Neural cell (in vitro differentiated cells): ENCODE results near the gene CDC123. TPM values are rescaled to one million over a fixed set of nuclear protein-coding genes. Genes with fewer than 3 reads are reported as not detected.

Source experiments
- H2AFZ ChIP-seq: fragments of 200-600, 300-800 bp; sonication (generic), shearing (Covaris generic); 2 replicates; pipeline ENCODE4 v1.6.0; 2014; ENCODE audit warnings: low read depth, mild to moderate bottlenecking, antibody characterized with exemption, low read length, moderate library complexity
- H3F3A ChIP-seq: fragments of 200-600 bp; shearing (Covaris generic); 2 replicates; pipeline ENCODE4 v1.6.1; 2016; ENCODE audit warnings: mild to moderate bottlenecking, moderate library complexity, mixed read lengths, antibody characterized with exemption, low read length; ENCODE audit not compliant: insufficient read depth, poor library complexity, severe bottlenecking
- H3K27ac ChIP-seq: fragments of 200-600, 300-800 bp; sonication (generic), shearing (Covaris generic); 2 replicates; pipeline ENCODE4 v1.5.1; 2014; ENCODE audit warnings: mild to moderate bottlenecking, low read length, moderate library complexity
- H3K27me3 ChIP-seq: fragments of 300-800, 200-600 bp; sonication (generic), shearing (Covaris generic); 2 replicates; pipeline ENCODE4 v1.6.0; 2014; ENCODE audit warnings: mild to moderate bottlenecking, low read depth, low read length, moderate library complexity; ENCODE audit not compliant: insufficient read depth
- H3K36me3 ChIP-seq: fragments of 300-800, 200-600 bp; sonication (generic), shearing (Covaris generic); 2 replicates; pipeline ENCODE4 v1.5.1; 2014; ENCODE audit warnings: mild to moderate bottlenecking, antibody characterized with exemption, low read length, moderate library complexity; ENCODE audit not compliant: insufficient read depth
- H3K4me2 ChIP-seq: fragments of 300-800, 200-600 bp; sonication (generic), shearing (Covaris generic); 2 replicates; pipeline ENCODE4 v1.6.0; 2014; ENCODE audit warnings: mild to moderate bottlenecking, low read length
- H3K4me3 ChIP-seq: fragments of 300-800, 200-600 bp; sonication (generic), shearing (Covaris generic); 2 replicates; pipeline ENCODE4 v1.5.1; 2014; ENCODE audit warnings: mild to moderate bottlenecking, low read length, moderate library complexity
- H3K79me2 ChIP-seq: fragments of 200-600 bp; shearing (Covaris generic); replicated peaks from 2 replicates; pipeline ENCODE4 v1.6.0; 2014; ENCODE audit warnings: mild to moderate bottlenecking, low read length, moderate library complexity; ENCODE audit not compliant: insufficient read depth
- H3K9ac ChIP-seq: fragments of 300-800, 200-600 bp; sonication (generic), shearing (Covaris generic); 2 replicates; pipeline ENCODE4 v1.6.1; 2016; ENCODE audit warnings: mild to moderate bottlenecking, low read length, mixed read lengths
- H3K9me2 ChIP-seq: fragments of 200-600 bp; shearing (Covaris generic); 2 replicates; pipeline ENCODE4 v1.6.1; 2016; ENCODE audit warnings: mild to moderate bottlenecking, low read length, mixed read lengths; ENCODE audit not compliant: insufficient read depth
- H3K9me3 ChIP-seq: fragments of 200-600, 300-800 bp; sonication (generic), shearing (Covaris generic); 2 replicates; pipeline ENCODE4 v1.6.1; 2016; ENCODE audit warnings: mild to moderate bottlenecking, mixed run types, low read length, moderate library complexity, mixed read lengths
- H4K20me1 ChIP-seq: fragments of 200-600 bp; shearing (Covaris generic); 2 replicates; pipeline ENCODE4 v1.6.1; 2016; ENCODE audit warnings: mild to moderate bottlenecking, mixed run types; ENCODE audit not compliant: insufficient read depth
- EP300 ChIP-seq: fragments of 450-650 bp; conservative IDR thresholded peaks from 2 replicates; pipeline ENCODE4 v1.6.1; 2014; ENCODE audit warnings: antibody characterized with exemption, mild to moderate bottlenecking, moderate library complexity; ENCODE audit not compliant: poor library complexity, severe bottlenecking
- EZH2 ChIP-seq: fragments of 200-600, 300-800 bp; shearing (Covaris generic), sonication (generic); IDR thresholded peaks from 2 replicates; pipeline ENCODE4 v1.6.1; 2014; ENCODE audit warnings: antibody characterized with exemption, low read length, borderline replicate concordance, mild to moderate bottlenecking; ENCODE audit not compliant: insufficient read depth, poor library complexity, severe bottlenecking
- MXI1 ChIP-seq: fragments of 450-650 bp; conservative IDR thresholded peaks from 2 replicates; pipeline ENCODE4 v1.6.1; 2014; ENCODE audit warnings: antibody characterized with exemption, mild to moderate bottlenecking; ENCODE audit not compliant: poor library complexity, severe bottlenecking
- POLR2AphosphoS5 ChIP-seq: IDR thresholded peaks from 2 replicates; pipeline ENCODE4 v1.6.1; 2012
- RAD21 ChIP-seq: fragments of 450-650 bp; conservative IDR thresholded peaks from 2 replicates; pipeline ENCODE4 v1.6.1; 2014; ENCODE audit warnings: antibody characterized with exemption, mild to moderate bottlenecking, moderate library complexity
- SMC3 ChIP-seq: fragments of 450-650 bp; conservative IDR thresholded peaks from 2 replicates; pipeline ENCODE4 v1.6.1; 2014; ENCODE audit warnings: antibody characterized with exemption, mild to moderate bottlenecking, moderate library complexity; ENCODE audit not compliant: poor library complexity
- TAF1 ChIP-seq: IDR thresholded peaks from 2 replicates; pipeline ENCODE4 v1.6.1; 2012; ENCODE audit warnings: low read depth
- polyA plus RNA-seq: library from polyadenylated mRNA; depleted of rRNA; stranded (reverse); fragments of >200 nt; gene quantifications from 2 replicates; pipeline ENCODE4 v1.2.3, GENCODE V29; 2014
- TF ChIP-seq, protein P1 (sequence below): fragments of 450-650 bp; IDR thresholded peaks from 2 replicates; pipeline ENCODE4 v1.5.1; 2014; ENCODE audit warnings: antibody characterized with exemption, mild to moderate bottlenecking, moderate library complexity; ENCODE audit not compliant: poor library complexity, severe bottlenecking
- TF ChIP-seq, protein P2 (sequence below): IDR thresholded peaks from 2 replicates; pipeline ENCODE4 v1.6.1; 2012; ENCODE audit warnings: borderline replicate concordance

Gene CDC123
- polyA plus RNA-seq, 1 donor from 2014 or later = 110 TPM

DNA sequence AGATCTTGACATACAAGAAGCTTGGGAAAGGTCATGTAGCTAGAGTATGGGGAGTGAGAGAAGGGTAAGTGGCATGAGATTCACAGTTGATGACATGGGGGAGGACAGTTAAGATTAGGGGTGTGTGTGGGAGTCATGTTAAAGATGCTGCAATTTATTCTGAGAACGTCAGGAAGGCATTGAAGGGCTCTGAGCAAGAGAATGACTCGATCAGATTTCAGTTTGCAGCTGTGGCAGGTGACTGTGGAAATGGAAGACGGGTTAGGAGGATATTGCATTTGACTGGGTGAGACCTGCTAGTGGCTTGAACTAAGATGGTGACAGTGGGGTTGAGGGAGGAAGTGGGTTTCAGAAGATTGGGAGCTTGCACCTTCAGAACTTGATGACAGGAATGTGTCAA is 5.6 kb downstream of the CDC123 start:
- peaks cover 51% of the 10 kb centered on the region for H3K79me2 ChIP-seq
- no peak overlapping the region for H3K27ac ChIP-seq
- H3K36me3 ChIP-seq = peaks cover 6% of the 10 kb centered on the region
- no peaks in the 10 kb centered on the region for H3K27me3 ChIP-seq
- H3K9me2 ChIP-seq = no peaks in the 10 kb centered on the region
- H2AFZ ChIP-seq = no peak overlapping the region
- no peak overlapping the region for H3K4me2 ChIP-seq
- H3K4me3 ChIP-seq = no peak overlapping the region
- no peaks in the 10 kb centered on the region for H3F3A ChIP-seq
- no peaks in the 10 kb centered on the region for H4K20me1 ChIP-seq
- H3K9me3 ChIP-seq = no peaks in the 10 kb centered on the region
- H3K9ac ChIP-seq = no peak overlapping the region
- TF ChIP-seq EP300 (no peak), SMC3 (no peak), TAF1 (no peak), MXI1 (no peak), EZH2 (no peak), RAD21 (no peak), POLR2AphosphoS5 (no peak)
- TF ChIP-seq, protein P1, sequence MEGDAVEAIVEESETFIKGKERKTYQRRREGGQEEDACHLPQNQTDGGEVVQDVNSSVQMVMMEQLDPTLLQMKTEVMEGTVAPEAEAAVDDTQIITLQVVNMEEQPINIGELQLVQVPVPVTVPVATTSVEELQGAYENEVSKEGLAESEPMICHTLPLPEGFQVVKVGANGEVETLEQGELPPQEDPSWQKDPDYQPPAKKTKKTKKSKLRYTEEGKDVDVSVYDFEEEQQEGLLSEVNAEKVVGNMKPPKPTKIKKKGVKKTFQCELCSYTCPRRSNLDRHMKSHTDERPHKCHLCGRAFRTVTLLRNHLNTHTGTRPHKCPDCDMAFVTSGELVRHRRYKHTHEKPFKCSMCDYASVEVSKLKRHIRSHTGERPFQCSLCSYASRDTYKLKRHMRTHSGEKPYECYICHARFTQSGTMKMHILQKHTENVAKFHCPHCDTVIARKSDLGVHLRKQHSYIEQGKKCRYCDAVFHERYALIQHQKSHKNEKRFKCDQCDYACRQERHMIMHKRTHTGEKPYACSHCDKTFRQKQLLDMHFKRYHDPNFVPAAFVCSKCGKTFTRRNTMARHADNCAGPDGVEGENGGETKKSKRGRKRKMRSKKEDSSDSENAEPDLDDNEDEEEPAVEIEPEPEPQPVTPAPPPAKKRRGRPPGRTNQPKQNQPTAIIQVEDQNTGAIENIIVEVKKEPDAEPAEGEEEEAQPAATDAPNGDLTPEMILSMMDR = no peak
- TF ChIP-seq, protein P2, sequence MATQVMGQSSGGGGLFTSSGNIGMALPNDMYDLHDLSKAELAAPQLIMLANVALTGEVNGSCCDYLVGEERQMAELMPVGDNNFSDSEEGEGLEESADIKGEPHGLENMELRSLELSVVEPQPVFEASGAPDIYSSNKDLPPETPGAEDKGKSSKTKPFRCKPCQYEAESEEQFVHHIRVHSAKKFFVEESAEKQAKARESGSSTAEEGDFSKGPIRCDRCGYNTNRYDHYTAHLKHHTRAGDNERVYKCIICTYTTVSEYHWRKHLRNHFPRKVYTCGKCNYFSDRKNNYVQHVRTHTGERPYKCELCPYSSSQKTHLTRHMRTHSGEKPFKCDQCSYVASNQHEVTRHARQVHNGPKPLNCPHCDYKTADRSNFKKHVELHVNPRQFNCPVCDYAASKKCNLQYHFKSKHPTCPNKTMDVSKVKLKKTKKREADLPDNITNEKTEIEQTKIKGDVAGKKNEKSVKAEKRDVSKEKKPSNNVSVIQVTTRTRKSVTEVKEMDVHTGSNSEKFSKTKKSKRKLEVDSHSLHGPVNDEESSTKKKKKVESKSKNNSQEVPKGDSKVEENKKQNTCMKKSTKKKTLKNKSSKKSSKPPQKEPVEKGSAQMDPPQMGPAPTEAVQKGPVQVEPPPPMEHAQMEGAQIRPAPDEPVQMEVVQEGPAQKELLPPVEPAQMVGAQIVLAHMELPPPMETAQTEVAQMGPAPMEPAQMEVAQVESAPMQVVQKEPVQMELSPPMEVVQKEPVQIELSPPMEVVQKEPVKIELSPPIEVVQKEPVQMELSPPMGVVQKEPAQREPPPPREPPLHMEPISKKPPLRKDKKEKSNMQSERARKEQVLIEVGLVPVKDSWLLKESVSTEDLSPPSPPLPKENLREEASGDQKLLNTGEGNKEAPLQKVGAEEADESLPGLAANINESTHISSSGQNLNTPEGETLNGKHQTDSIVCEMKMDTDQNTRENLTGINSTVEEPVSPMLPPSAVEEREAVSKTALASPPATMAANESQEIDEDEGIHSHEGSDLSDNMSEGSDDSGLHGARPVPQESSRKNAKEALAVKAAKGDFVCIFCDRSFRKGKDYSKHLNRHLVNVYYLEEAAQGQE = no peak

GRCh38 chr10:12202226-12202625 is 6.2 kb downstream of the CDC123 start:
- no peaks in the 10 kb centered on the region for H3F3A ChIP-seq
- no peak overlapping the region for H3K4me3 ChIP-seq
- H3K9me2 ChIP-seq = no peaks in the 10 kb centered on the region
- no peak overlapping the region for H2AFZ ChIP-seq
- no peaks in the 10 kb centered on the region for H3K9me3 ChIP-seq
- H3K36me3 ChIP-seq = peaks cover 6% of the 10 kb centered on the region
- H3K79me2 ChIP-seq = peaks cover 44% of the 10 kb centered on the region
- no peaks in the 10 kb centered on the region for H3K27me3 ChIP-seq
- no peak for TF ChIP-seq EP300
- TF ChIP-seq, protein P2 = no peak
- no peak for TF ChIP-seq POLR2AphosphoS5
- no peak for TF ChIP-seq RAD21
- no peak for TF ChIP-seq MXI1
- no peak for TF ChIP-seq SMC3
- TF ChIP-seq EZH2 = no peak
- TF ChIP-seq, protein P1 = no peak
- TF ChIP-seq TAF1 = no peak
- H4K20me1 ChIP-seq = no peaks in the 10 kb centered on the region
- H3K27ac ChIP-seq = no peak overlapping the region
- no peak overlapping the region for H3K4me2 ChIP-seq
- H3K9ac ChIP-seq = no peak overlapping the region
